ENCODE results near the gene PPM1D.

PPM1D gene

DNA sequence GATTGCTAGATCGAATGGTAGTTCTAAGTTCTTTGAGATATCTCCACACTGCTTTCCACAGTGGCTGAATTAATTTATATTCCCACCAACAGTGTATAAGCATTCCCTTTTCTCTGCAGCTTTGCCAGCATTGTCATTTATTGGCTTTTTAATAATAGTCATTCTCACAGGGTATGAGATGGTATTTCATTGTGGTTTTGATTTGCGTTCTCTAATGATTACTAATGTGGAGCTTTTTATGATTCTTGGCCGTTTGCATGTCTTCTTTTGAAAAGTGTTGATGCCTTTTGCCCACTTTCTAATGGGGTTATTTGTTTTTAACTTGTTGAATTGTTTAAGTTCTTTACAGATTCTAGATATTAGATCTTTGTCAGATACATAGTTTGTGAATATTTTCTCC is 41.1 kb downstream of the PPM1D start:
- TF ChIP-seq, protein P1, sequence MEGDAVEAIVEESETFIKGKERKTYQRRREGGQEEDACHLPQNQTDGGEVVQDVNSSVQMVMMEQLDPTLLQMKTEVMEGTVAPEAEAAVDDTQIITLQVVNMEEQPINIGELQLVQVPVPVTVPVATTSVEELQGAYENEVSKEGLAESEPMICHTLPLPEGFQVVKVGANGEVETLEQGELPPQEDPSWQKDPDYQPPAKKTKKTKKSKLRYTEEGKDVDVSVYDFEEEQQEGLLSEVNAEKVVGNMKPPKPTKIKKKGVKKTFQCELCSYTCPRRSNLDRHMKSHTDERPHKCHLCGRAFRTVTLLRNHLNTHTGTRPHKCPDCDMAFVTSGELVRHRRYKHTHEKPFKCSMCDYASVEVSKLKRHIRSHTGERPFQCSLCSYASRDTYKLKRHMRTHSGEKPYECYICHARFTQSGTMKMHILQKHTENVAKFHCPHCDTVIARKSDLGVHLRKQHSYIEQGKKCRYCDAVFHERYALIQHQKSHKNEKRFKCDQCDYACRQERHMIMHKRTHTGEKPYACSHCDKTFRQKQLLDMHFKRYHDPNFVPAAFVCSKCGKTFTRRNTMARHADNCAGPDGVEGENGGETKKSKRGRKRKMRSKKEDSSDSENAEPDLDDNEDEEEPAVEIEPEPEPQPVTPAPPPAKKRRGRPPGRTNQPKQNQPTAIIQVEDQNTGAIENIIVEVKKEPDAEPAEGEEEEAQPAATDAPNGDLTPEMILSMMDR (IDR thresholded peaks at IDR 0.05): no peak
- TF ChIP-seq ZFX (IDR thresholded peaks at IDR 0.05; ENCODE audit: borderline replicate concordance): no peak
- H3K27ac ChIP-seq: no peak overlapping the region

DNA sequence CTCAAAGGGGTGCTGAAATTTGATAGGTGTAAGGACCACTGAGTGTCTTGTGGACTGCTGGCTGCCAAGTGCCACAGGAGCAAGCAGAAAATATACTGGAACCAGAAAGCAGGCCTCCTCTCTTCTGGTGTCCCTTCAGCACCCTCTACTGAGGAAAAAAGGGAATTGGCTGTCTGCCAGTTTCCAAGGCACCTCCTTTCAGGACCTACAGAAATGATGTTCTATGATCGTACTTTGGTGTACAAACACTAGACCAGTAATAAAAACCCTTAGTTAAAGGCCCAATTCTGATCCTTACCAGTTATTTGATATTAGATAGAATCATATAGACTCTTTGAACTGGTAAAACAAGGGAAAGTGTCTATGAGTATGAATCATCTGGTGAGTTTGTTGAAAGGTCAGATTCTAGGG is 41.8 kb downstream of the PPM1D start:
- no peak overlapping the region for H3K27ac ChIP-seq
- TF ChIP-seq ZFX (IDR thresholded peaks at IDR 0.05; ENCODE audit: borderline replicate concordance): no peak
- TF ChIP-seq, protein P1 (IDR thresholded peaks at IDR 0.05): peak; percentile 69

DNA sequence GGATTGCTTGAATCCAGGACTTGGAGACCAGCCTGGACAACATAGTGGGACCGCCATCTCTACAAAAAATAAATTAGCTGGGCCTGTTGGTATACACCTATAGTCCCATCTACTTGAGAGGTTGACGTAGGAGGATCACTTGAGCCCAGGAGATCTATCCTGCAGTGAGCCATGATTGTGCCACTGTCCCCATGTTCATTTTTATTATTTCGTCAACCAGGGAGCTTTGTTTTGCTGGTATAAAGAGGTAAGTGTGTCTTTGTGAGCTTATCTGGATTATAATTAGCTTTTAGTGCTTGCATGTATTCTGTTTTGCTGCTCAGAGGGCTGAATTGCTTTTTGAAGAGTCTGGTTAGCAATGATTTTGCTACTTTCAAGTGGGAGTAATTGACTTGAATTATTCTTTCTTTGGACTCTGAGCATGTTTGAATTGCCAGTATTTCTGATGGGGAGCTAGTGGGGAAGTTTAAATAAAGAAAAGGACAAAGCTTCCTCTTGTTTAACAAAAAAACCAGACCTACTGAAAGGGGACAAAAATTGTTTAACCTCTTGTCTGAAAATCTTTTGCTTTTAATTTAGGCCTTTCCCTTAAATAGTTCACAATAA is 46.0 kb downstream of the PPM1D start:
- no peak overlapping the region for H3K27ac ChIP-seq
- no peak for TF ChIP-seq ZFX (IDR thresholded peaks at IDR 0.05; ENCODE audit: borderline replicate concordance)
- TF ChIP-seq, protein P1 (IDR thresholded peaks at IDR 0.05): no peak

DNA sequence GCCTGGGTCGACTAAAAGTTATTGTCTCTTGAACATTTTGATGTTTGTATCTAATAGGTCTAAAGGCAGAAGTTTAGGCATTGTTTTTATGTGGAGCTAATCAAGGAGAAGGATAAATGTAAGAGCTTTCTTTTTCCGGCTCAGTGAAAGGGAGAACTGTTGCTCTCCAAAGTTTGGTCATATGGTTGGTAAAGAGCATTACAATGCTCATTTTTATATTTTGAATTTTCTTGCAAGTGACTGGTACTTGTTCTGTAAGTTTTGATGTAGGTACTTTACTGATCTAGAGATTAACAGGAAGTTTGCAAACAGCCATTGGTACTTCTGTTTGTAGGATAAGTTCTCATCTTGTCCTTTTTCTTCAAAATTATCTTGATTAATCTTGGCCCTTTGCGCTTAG is 46.7 kb downstream of the PPM1D start:
- H3K27ac ChIP-seq: no peak overlapping the region

DNA sequence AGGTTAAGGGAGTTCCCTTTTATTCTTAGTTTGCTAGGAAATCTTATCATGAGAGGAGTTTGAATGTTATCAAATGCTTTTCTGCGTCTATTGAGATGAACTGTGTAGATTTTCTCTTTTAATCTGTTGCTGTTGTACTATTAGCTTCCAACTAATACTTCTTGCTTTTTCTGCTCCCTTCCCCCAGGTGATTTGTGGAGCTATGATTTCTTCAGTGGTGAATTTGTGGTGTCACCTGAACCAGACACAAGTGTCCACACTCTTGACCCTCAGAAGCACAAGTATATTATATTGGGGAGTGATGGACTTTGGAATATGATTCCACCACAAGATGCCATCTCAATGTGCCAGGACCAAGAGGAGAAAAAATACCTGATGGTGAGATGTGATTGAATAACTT is 47.7 kb downstream of the PPM1D start:
- TF ChIP-seq ZFX (IDR thresholded peaks at IDR 0.05; ENCODE audit: borderline replicate concordance): no peak
- TF ChIP-seq, protein P1 (IDR thresholded peaks at IDR 0.05): no peak
- no peak overlapping the region for H3K27ac ChIP-seq

More for the DNA sequence above, 46.7 kb downstream of the PPM1D start:
- TF ChIP-seq ZFX (IDR thresholded peaks at IDR 0.05; ENCODE audit: borderline replicate concordance): no peak
- TF ChIP-seq, protein P1 (IDR thresholded peaks at IDR 0.05): no peak

DNA sequence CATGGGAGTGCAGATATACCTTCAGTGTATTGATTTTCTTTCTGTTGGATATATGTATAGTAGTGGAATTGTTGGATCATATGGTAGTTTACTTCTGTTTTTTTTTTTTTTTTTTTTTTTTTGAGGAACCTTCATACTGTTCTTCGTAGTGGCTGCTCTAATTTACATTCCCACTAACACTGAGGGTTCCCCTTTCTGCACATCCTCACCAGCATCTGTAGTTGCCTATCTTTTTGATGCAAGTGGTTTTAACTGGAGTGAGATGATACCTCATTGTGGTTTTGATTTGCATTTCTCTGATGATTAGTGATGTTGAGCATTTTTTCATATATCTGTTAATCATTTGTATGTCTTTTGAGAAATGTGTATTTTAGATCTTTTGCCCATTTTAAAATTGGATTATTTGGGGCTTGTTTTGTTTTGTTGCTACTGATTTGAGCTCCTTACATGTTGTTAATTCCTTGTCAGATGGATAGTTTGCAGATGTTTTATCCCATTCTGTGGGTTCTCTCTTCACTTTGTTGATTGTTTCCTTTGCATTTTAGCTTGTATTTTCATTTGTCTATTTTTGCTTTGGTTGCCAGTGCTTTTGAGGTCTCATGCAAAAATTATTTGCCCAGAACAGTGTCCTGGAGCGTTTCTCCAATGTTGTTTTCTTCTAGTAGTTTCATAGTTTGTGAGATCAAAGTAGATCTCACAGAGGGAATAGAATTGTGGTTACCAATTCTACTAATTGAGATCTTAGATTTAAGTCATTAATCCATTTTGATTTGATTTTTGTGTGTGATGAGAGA is 52.7 kb downstream of the PPM1D start:
- TF ChIP-seq, protein P1 (IDR thresholded peaks at IDR 0.05): no peak
- no peak for TF ChIP-seq ZFX (IDR thresholded peaks at IDR 0.05; ENCODE audit: borderline replicate concordance)
- no peak overlapping the region for H3K27ac ChIP-seq

DNA sequence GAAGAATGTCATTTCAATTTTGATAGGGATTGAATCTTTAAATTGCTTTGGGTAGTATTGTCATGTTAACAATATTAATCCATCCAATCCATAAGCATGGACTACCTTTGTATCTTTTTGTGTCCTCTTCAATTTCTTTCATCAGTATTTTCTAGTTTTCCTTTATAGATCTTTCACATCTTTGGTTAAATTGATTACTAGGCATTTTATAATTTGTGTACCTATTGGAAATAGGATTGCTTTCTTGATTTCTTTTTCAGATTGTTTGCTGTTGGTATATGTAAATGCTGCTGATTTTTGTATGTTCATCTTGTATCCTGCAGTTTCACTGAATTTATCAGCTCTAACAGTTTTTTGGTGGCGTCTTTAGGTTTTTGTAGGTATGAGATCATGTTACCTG is 53.6 kb downstream of the PPM1D start:
- no peak overlapping the region for H3K27ac ChIP-seq
- TF ChIP-seq ZFX (IDR thresholded peaks at IDR 0.05; ENCODE audit: borderline replicate concordance): no peak
- TF ChIP-seq, protein P1 (IDR thresholded peaks at IDR 0.05): no peak

All from 22Rv1 (cell line).